ENCODE measurements around the gene DHX16.
A peak's percentile ranks its signal among the peaks of the same experiment; 100 is the strongest.
"Not testable (repeated sequence)": the region's sequence is repeated elsewhere in the genome, so short reads cannot be mapped to it uniquely, and the experiment has no call there.

The DHX16 gene

DNA sequence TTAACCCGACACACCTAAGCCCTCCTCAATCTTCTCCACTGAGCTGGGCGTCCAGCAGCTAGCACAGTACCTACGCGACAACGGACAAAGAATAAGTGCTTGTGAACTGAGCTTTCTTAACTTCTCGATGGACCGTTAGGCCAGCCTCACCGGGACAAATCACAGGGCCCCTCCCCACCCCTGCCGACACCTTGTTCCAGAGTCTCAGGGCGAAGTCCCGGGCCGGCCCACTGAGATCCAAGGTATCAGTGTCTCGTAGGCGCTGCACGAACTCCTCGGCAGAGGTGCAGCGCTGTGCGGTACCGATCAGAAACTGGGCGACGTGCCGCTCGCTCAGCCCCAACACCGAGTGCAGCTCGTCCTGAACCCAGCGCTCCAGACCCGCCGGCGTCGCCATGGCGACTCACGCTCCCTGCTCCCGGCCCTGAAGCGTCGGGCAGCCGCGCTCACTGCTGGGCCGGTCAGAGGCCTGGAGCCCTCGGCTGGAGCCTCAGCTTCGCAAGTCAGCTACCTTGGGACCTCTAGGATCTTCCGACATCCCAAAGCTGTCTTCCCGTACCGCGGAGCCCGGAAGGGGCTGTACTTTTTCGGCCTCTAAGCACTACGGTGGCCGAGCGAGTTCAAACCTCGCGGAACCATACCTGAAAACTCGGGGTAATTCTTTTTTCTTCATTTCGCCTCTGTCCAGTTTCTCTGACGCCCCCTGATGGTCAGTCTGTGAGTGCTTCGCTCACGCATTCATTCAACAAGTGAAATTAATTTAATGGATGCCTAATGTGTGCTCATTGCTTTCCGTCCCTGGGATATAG lies at the start of gene DHX16:
Gene DHX16 (minus strand): TSS at position 562 of the 809 bp plus-strand sequence. CDS start 165 bp downstream, at position 397.
- H4K20me1 ChIP-seq (ENCODE audit: insufficient read depth, low read length): peaks cover 2% of the 10 kb centered on the region; the same call in 1 of the 2 replicates
- peak within 1 kb of the TSS; percentile 80 for H3K4me2 ChIP-seq (ENCODE audit: insufficient read depth, low read length)
- peak within 1 kb of the TSS; percentile 61 to 85 for H3K4me3 ChIP-seq (ENCODE audit: low read depth in 1 of 2, low read length in 2 of 2)
- H3K9me3 ChIP-seq (ENCODE audit: insufficient read depth, low read length, severe bottlenecking): no peaks in the 10 kb centered on the region
- ATAC-seq (ENCODE audit: insufficient read depth, low read depth): peak; percentile 80
- H2AFZ ChIP-seq (ENCODE audit: low read depth, low read length): peak within 1 kb of the TSS; percentile 94
- peak within 1 kb of the TSS; percentile 71 for H3K9ac ChIP-seq (ENCODE audit: low read depth, low read length)
- peak within 1 kb of the TSS; percentile 76 for H3K27ac ChIP-seq (ENCODE audit: low read length)
- peak; percentile 75 for TF ChIP-seq CTCF (IDR thresholded peaks at IDR 0.05; ENCODE audit: borderline replicate concordance, extremely low read depth, low read length, poor library complexity, severe bottlenecking)
- TF ChIP-seq EZH2 (IDR thresholded peaks at IDR 0.05; ENCODE audit: borderline replicate concordance, low read depth, low read length, severe bottlenecking): no peak
- H3K36me3 ChIP-seq (ENCODE audit: insufficient read depth, low read length): peaks cover 45% of the 10 kb centered on the region
- H3K27me3 ChIP-seq (ENCODE audit: insufficient read depth, low read length, poor library complexity): no peaks in the 10 kb centered on the region
- H3K4me1 ChIP-seq (ENCODE audit: insufficient read depth, low read length): peaks cover 28% of the 10 kb centered on the region
- peaks cover 24% of the 10 kb centered on the region for H3K79me2 ChIP-seq (ENCODE audit: insufficient read depth, low read length)
- peak; percentile 91 for DNase-seq

DNA sequence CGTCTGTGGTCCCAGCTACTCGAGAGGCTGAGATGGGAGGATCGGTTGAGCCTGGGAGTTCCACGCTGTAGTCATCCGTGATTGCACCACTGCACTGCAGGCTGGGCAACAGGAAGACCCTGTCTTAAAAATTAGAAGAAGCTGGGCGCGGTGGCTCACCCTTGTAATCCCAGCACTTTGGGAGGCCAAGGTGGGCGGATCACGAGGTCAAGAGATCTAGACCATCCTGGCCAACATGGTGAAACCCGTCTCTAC lies 49.1 kb upstream of the DHX16 start:
- peak overlapping the region; percentile 86 for H3K4me2 ChIP-seq (ENCODE audit: insufficient read depth, low read length)
- peak overlapping the region; percentile 93 for H3K27ac ChIP-seq (ENCODE audit: low read length)
- not testable (repeated sequence) for H2AFZ ChIP-seq (ENCODE audit: low read depth, low read length); H3K9me3 ChIP-seq (ENCODE audit: insufficient read depth, low read length, severe bottlenecking); H3K27me3 ChIP-seq (ENCODE audit: insufficient read depth, low read length, poor library complexity); ATAC-seq (ENCODE audit: insufficient read depth, low read depth)
- peaks cover 83% of the 10 kb centered on the region for H3K79me2 ChIP-seq (ENCODE audit: insufficient read depth, low read length)
- peak overlapping the region; percentile 93 to 99 for H3K4me3 ChIP-seq (ENCODE audit: low read depth in 1 of 2, low read length in 2 of 2)
- H4K20me1 ChIP-seq (ENCODE audit: insufficient read depth, low read length): peaks cover 47% of the 10 kb centered on the region
- H3K4me1 ChIP-seq (ENCODE audit: insufficient read depth, low read length): peaks cover 50% of the 10 kb centered on the region
- H3K36me3 ChIP-seq (ENCODE audit: insufficient read depth, low read length): peaks cover 57% of the 10 kb centered on the region
- peak; percentile 33 for DNase-seq
- peak overlapping the region; percentile 98 for H3K9ac ChIP-seq (ENCODE audit: low read depth, low read length)

DNA sequence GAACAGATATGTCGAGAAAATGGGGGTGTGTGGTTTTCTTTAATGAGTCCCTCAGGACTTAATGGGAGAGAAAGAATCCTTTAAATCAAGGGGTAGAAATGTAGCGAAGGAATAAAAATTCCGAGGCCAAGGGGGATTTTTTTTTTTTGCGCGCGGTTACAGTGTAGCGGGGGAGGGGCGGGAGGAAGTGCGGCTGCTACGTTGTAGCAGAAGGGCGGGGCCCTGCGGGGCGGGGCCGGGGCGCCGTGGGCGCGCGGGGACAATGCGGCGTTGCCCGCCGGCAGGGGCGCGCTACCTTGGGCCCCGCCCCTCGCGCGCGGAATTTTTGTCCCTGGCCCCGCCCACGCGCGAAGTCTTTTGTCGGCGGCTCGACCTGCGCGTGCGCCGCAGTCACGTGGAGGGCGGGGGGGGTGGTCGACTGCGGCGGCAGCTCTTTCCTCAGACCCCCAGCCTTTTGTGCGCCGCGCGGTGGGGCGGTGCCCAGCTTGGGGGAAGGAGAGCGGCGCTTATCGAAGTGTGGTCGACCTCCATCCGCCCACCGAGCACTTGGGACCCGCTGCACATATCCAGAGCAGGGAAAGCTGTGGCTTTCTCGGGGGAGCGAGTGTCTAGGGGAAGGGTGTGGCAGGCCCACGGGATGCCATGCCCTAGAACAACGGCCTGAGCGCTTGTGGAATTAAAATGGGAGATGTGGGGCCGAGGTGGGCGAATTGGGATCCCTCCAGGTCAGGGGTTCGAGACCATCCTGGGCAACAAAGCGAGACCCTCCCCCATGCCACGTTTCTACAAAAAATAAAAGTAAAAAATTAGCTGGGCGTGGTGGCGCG lies 48.6 kb upstream of the DHX16 start:
- TF ChIP-seq EZH2 (IDR thresholded peaks at IDR 0.05; ENCODE audit: borderline replicate concordance, low read depth, low read length, severe bottlenecking): no peak
- peak; percentile 31 for TF ChIP-seq CTCF (IDR thresholded peaks at IDR 0.05; ENCODE audit: borderline replicate concordance, extremely low read depth, low read length, poor library complexity, severe bottlenecking)
- peaks cover 55% of the 10 kb centered on the region for H3K4me1 ChIP-seq (ENCODE audit: insufficient read depth, low read length)
- no peaks in the 10 kb centered on the region for H3K27me3 ChIP-seq (ENCODE audit: insufficient read depth, low read length, poor library complexity)
- H3K36me3 ChIP-seq (ENCODE audit: insufficient read depth, low read length): peaks cover 57% of the 10 kb centered on the region
- no peaks in the 10 kb centered on the region for H3K9me3 ChIP-seq (ENCODE audit: insufficient read depth, low read length, severe bottlenecking)
- peaks cover 47% of the 10 kb centered on the region for H4K20me1 ChIP-seq (ENCODE audit: insufficient read depth, low read length)
- peaks cover 89% of the 10 kb centered on the region for H3K79me2 ChIP-seq (ENCODE audit: insufficient read depth, low read length)
- no peak overlapping the region; the same call in 1 of the 2 replicates for H2AFZ ChIP-seq (ENCODE audit: low read depth, low read length)
- H3K4me3 ChIP-seq (ENCODE audit: low read depth in 1 of 2, low read length in 2 of 2): peak overlapping the region; percentile 99
- H3K9ac ChIP-seq (ENCODE audit: low read depth, low read length): peak overlapping the region; percentile 98
- ATAC-seq (ENCODE audit: insufficient read depth, low read depth): peak; percentile 16
- H3K27ac ChIP-seq (ENCODE audit: low read length): peak overlapping the region; percentile 97
- H3K4me2 ChIP-seq (ENCODE audit: insufficient read depth, low read length): peak overlapping the region; percentile 86
- peak; percentile 93 for DNase-seq

- peak overlapping the region; percentile 24 for H3K4me2 ChIP-seq (ENCODE audit: insufficient read depth, low read length)
- H4K20me1 ChIP-seq (ENCODE audit: insufficient read depth, low read length): peaks cover 43% of the 10 kb centered on the region
- H3K4me3 ChIP-seq (ENCODE audit: low read depth in 1 of 2, low read length in 2 of 2): peak overlapping the region; percentile 99
- H3K36me3 ChIP-seq (ENCODE audit: insufficient read depth, low read length): peaks cover 53% of the 10 kb centered on the region
- peak overlapping the region; percentile 98 for H3K9ac ChIP-seq (ENCODE audit: low read depth, low read length)
- H3K9me3 ChIP-seq (ENCODE audit: insufficient read depth, low read length, severe bottlenecking): no peaks in the 10 kb centered on the region
- peak overlapping the region; percentile 97 for H3K27ac ChIP-seq (ENCODE audit: low read length)
- DNase-seq: peak; percentile 78
- no peak for ATAC-seq (ENCODE audit: insufficient read depth, low read depth)
- H3K4me1 ChIP-seq (ENCODE audit: insufficient read depth, low read length): peaks cover 62% of the 10 kb centered on the region
- H3K79me2 ChIP-seq (ENCODE audit: insufficient read depth, low read length): peaks cover 91% of the 10 kb centered on the region
- no peak for TF ChIP-seq EZH2 (IDR thresholded peaks at IDR 0.05; ENCODE audit: borderline replicate concordance, low read depth, low read length, severe bottlenecking)
- no peak for TF ChIP-seq CTCF (IDR thresholded peaks at IDR 0.05; ENCODE audit: borderline replicate concordance, extremely low read depth, low read length, poor library complexity, severe bottlenecking)
- H3K27me3 ChIP-seq (ENCODE audit: insufficient read depth, low read length, poor library complexity): no peaks in the 10 kb centered on the region
- no peak overlapping the region; the same call in 1 of the 2 replicates for H2AFZ ChIP-seq (ENCODE audit: low read depth, low read length)
Measured at GRCh38 chr6:30720738-30721197, 48.0 kb upstream of the DHX16 start.

All from DND-41 (cell line).